Mammary epithelial cell (primary cell): ENCODE data around the gene MAT2B.

Source experiments
- EZH2 ChIP-seq: IDR thresholded peaks from 2 replicates; pipeline ENCODE4 v1.6.1; 2012; ENCODE audit warnings: low read length, inconsistent platforms, borderline replicate concordance
- TF ChIP-seq, protein P1 (sequence below), 2 donors: IDR thresholded peaks in 1 of 2; conservative IDR thresholded peaks in 1 of 2; 2 replicates each; pipeline ENCODE4 v1.5.1; 2011 to 2012; ENCODE audit warnings: inconsistent platforms in 2 of 2, low read length in 2 of 2, mild to moderate bottlenecking in 2 of 2, control low read depth in 1 of 2, low read depth in 1 of 2; ENCODE audit not compliant: insufficient read depth in 1 of 2; ENCODE audit errors: extremely low read depth in 1 of 2

GRCh38 chr5:163552536-163552935, 47.1 kb downstream of the MAT2B start:
- TF ChIP-seq, protein P1, sequence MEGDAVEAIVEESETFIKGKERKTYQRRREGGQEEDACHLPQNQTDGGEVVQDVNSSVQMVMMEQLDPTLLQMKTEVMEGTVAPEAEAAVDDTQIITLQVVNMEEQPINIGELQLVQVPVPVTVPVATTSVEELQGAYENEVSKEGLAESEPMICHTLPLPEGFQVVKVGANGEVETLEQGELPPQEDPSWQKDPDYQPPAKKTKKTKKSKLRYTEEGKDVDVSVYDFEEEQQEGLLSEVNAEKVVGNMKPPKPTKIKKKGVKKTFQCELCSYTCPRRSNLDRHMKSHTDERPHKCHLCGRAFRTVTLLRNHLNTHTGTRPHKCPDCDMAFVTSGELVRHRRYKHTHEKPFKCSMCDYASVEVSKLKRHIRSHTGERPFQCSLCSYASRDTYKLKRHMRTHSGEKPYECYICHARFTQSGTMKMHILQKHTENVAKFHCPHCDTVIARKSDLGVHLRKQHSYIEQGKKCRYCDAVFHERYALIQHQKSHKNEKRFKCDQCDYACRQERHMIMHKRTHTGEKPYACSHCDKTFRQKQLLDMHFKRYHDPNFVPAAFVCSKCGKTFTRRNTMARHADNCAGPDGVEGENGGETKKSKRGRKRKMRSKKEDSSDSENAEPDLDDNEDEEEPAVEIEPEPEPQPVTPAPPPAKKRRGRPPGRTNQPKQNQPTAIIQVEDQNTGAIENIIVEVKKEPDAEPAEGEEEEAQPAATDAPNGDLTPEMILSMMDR (conservative IDR thresholded peaks at IDR 0.05 in 1 of 2, IDR thresholded peaks at IDR 0.05 in 1 of 2; ENCODE audit: extremely low read depth in 1 of 2, insufficient read depth in 1 of 2, low read depth in 1 of 2, low read length in 2 of 2), result no peak
- TF ChIP-seq EZH2, result no peak
